Measurements from ENCODE around the gene ITPR2.
A peak's percentile ranks its signal among the peaks of the same experiment; 100 is the strongest.
"Not testable (repeated sequence)": the region's sequence is repeated elsewhere in the genome, so short reads cannot be mapped to it uniquely, and the experiment has no call there.

Gene ITPR2

DNA sequence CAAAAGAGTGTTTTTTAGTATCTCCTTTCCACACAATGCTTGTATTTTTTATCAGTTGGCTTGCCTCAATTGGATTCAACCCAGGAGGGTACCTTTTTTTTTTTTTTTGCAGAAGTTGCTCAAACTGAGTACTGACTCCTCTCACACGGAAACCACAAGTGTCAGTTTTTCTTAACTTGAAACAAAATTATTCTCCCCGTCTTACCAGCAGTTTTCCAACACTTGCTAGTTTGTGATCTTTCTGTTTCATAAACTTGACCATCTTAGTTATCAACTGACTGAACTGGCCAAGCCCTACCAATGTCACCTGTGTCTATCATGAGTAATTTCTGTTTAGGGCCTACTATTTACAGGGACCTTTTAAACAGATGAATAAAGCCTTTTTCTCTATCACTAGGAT, 34.1 kb upstream of the ITPR2 start:
- no peak overlapping the region for H3K4me3 ChIP-seq (replicated peaks; ENCODE audit: low read depth, low read length)
- no peaks in the 10 kb centered on the region for H3K36me3 ChIP-seq (ENCODE audit: control insufficient read depth, insufficient read depth, low read length)
- TF ChIP-seq, protein P1, sequence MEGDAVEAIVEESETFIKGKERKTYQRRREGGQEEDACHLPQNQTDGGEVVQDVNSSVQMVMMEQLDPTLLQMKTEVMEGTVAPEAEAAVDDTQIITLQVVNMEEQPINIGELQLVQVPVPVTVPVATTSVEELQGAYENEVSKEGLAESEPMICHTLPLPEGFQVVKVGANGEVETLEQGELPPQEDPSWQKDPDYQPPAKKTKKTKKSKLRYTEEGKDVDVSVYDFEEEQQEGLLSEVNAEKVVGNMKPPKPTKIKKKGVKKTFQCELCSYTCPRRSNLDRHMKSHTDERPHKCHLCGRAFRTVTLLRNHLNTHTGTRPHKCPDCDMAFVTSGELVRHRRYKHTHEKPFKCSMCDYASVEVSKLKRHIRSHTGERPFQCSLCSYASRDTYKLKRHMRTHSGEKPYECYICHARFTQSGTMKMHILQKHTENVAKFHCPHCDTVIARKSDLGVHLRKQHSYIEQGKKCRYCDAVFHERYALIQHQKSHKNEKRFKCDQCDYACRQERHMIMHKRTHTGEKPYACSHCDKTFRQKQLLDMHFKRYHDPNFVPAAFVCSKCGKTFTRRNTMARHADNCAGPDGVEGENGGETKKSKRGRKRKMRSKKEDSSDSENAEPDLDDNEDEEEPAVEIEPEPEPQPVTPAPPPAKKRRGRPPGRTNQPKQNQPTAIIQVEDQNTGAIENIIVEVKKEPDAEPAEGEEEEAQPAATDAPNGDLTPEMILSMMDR (IDR thresholded peaks at IDR 0.05; ENCODE audit: insufficient read depth, low read length, poor library complexity, severe bottlenecking) = no peak
- H3K27me3 ChIP-seq (replicated peaks; ENCODE audit: control insufficient read depth, insufficient read depth, low read length) = no peaks in the 10 kb centered on the region
- DNase-seq (ENCODE audit: extremely low read depth, insufficient read length) = peak; percentile 79

DNA sequence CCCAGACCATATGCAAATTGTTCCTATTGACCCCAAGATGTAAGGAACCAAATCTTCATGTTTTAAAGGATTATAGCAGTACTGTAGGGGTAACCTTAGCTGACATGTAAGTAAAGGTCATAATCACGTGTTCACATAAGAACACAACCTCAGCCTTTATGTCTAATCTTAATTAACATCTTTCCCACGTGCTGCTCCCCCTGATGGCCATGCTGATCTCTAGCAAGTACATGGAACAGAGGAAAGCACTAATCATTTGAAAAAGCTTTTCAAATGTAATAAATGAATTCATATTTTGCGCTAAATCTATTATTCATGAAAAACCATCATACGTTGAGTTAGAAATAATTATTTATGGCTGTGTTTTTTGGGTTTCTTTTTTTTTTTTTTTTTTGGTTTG, 30.5 kb upstream of the ITPR2 start:
- TF ChIP-seq, protein P1 (IDR thresholded peaks at IDR 0.05; ENCODE audit: insufficient read depth, low read length, poor library complexity, severe bottlenecking) = peak; percentile 36
- no peak overlapping the region for H3K4me3 ChIP-seq (replicated peaks; ENCODE audit: low read depth, low read length)
- no peaks in the 10 kb centered on the region for H3K27me3 ChIP-seq (replicated peaks; ENCODE audit: control insufficient read depth, insufficient read depth, low read length)
- DNase-seq (ENCODE audit: extremely low read depth, insufficient read length) = no peak
- no peaks in the 10 kb centered on the region for H3K36me3 ChIP-seq (ENCODE audit: control insufficient read depth, insufficient read depth, low read length)

DNA sequence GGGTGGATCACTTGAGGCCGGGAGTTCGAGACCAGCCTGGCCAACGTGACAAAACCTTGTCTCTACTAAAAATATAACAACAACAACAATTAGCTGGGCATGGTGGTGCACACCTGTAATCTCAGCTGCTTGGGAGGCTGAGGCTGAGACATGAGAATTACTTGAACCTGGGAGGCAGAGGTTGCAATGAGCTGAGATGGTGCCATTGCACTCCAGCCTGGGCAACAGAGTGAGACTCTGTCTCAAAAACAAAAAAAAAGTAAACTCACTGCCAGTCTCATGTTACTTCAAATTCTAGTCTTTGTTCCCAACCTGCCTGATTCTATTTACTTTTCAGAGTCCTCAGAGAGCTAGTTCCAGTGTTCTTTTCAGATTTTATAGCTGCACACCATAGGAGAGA, 29.8 kb upstream of the ITPR2 start:
- not testable (repeated sequence) for H3K4me3 ChIP-seq (replicated peaks; ENCODE audit: low read depth, low read length); H3K36me3 ChIP-seq (ENCODE audit: control insufficient read depth, insufficient read depth, low read length); DNase-seq (ENCODE audit: extremely low read depth, insufficient read length); H3K27me3 ChIP-seq (replicated peaks; ENCODE audit: control insufficient read depth, insufficient read depth, low read length)

DNA sequence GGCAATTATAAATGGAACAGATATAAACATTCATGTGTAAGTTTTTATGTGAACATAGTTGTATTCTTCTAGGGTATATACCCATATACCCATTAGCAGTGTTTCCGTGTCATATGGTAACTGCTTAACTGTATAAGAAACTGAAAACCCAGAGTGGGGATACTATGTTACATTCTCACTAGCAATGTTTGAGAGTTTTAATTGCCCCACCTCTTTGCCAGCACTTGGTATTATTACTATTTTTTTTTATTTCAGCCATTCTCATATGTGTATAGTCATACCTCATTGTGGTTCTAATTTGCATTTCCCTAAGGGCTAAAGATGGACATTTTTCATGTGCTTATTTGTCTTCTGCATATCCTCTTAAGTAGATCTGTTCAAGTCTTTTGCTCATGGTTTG, 28.7 kb upstream of the ITPR2 start:
- TF ChIP-seq, protein P1 (IDR thresholded peaks at IDR 0.05; ENCODE audit: insufficient read depth, low read length, poor library complexity, severe bottlenecking) = no peak
- DNase-seq (ENCODE audit: extremely low read depth, insufficient read length) = no peak
- Histone ChIP-seq H3K36me3 (ENCODE audit: control insufficient read depth, insufficient read depth, low read length) (no peaks in the 10 kb centered on the region), H3K27me3 (replicated peaks; ENCODE audit: control insufficient read depth, insufficient read depth, low read length) (no peaks in the 10 kb centered on the region), H3K4me3 (replicated peaks; ENCODE audit: low read depth, low read length) (no peak overlapping the region)

DNA sequence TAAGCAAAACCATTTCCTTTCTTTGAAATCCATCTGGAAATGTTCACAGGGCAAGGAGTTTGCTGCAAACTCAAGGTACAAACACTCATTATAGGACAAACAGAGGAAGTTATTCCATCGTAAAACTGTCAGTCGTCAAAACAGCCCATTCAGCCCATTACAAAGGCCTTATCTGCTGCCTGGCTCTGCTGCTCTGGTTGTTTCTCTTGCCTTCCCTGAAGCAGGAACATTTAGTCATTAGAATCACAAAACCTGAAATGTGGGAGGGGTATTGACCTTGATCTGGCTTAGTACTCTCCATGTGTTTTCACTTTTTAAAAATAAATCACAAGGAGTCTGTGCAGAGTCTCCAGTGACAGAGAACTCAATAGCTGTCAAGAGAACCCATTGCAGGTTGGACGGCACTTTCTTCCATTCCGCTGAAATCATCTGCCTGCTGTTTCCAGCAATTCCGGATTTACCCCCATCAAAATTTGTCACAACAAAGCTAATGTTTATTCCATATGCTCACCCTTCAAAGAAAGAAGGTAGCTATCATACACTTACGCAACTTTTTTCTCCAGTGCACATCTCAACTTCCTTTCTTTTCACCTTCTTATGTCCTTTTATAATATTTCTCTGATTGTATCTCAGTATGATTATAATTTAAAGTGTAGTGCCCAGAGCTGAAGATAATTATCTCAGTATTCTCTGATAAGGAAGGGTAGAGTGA, 24.6 kb upstream of the ITPR2 start:
- TF ChIP-seq, protein P1 (IDR thresholded peaks at IDR 0.05; ENCODE audit: insufficient read depth, low read length, poor library complexity, severe bottlenecking) = no peak
- DNase-seq (ENCODE audit: extremely low read depth, insufficient read length) = no peak
- Histone ChIP-seq H3K36me3 (ENCODE audit: control insufficient read depth, insufficient read depth, low read length) (no peaks in the 10 kb centered on the region), H3K4me3 (replicated peaks; ENCODE audit: low read depth, low read length) (no peak overlapping the region), H3K27me3 (replicated peaks; ENCODE audit: control insufficient read depth, insufficient read depth, low read length) (no peaks in the 10 kb centered on the region)

DNA sequence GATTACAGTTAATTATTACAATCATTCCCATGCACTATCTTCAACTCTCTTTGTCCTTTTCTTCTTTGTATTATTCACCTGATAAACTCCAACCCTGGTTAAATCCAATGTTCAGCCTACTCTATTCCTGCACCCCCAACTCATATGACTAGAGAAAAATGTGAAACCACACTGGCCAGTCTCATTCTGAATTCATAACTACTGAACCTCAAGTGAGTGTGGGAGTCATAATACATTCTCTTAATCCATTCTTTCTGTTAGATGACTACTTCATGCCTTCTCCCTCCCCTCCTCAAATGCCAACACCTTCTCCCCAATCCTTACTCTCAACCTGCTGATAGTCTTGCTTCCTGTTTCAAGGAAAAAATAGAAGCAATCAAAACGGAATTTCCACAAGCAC, 22.3 kb upstream of the ITPR2 start:
- TF ChIP-seq, protein P1 (IDR thresholded peaks at IDR 0.05; ENCODE audit: insufficient read depth, low read length, poor library complexity, severe bottlenecking) = no peak
- Histone ChIP-seq H3K27me3 (replicated peaks; ENCODE audit: control insufficient read depth, insufficient read depth, low read length) (no peaks in the 10 kb centered on the region), H3K4me3 (replicated peaks; ENCODE audit: low read depth, low read length) (no peak overlapping the region), H3K36me3 (ENCODE audit: control insufficient read depth, insufficient read depth, low read length) (no peaks in the 10 kb centered on the region)
- no peak for DNase-seq (ENCODE audit: extremely low read depth, insufficient read length)
